PC-3 (cell line): ENCODE data around the gene RGL4. TPM values are rescaled to one million over a fixed set of nuclear protein-coding genes. Genes with fewer than 3 reads are reported as not detected.

Experiments
- ATAC-seq: fragments of 200-7000 bp; cut with Tn5 transposase; 2 replicates; pipeline ENCODE4 v1.9.1; 2020; ENCODE audit warnings: mild to moderate bottlenecking, moderate library complexity
- BruUV-seq: library from RNA; stranded (reverse); fragments of 400-500 nt; replicated peaks from 2 replicates; lab custom pipeline; 2021; lab: Mats Ljungman, UMichigan
- CTCF ChIA-PET: fragments of 300-600 bp; sonication (Branson Sonifier 250); formaldehyde crosslinking; loops from one replicate; lab custom pipeline; 2022; ENCODE audit warnings: antibody characterized with exemption; lab: Charles Lee
- POLR2A ChIA-PET: fragments of 300-600 bp; sonication (Branson Sonifier 250); formaldehyde crosslinking; loops from one replicate; lab custom pipeline; 2022; ENCODE audit warnings: antibody characterized with exemption; ENCODE audit not compliant: unreplicated experiment; lab: Charles Lee
- DNase-seq: peaks from one replicate; pipeline ENCODE4 v3.0.0-alpha.2; 2015
- H2AFZ ChIP-seq: fragments of 300-600 bp; sonication (generic); 2 replicates; pipeline ENCODE4 v1.6.0; 2016; ENCODE audit warnings: antibody characterized with exemption, low read length
- H3F3A ChIP-seq: fragments of 300-600 bp; sonication (generic); one replicate; pipeline ENCODE4 v1.6.0; 2017; ENCODE audit warnings: antibody characterized with exemption, low read length, control low read depth, mild to moderate bottlenecking; ENCODE audit not compliant: unreplicated experiment
- H3K27ac ChIP-seq: fragments of 300-600 bp; sonication (generic); 2 replicates; pipeline ENCODE4 v1.5.1; 2016; ENCODE audit warnings: mild to moderate bottlenecking, low read length
- H3K27me3 ChIP-seq: fragments of 300-600 bp; sonication (generic); 2 replicates; pipeline ENCODE4 v1.6.1; 2016; ENCODE audit warnings: low read length, mixed read lengths
- H3K36me3 ChIP-seq: fragments of 300-600 bp; sonication (generic); 2 replicates; pipeline ENCODE4 v1.6.1; 2016; ENCODE audit warnings: low read depth, mixed run types, low read length, mixed read lengths
- H3K4me1 ChIP-seq: fragments of 300-600 bp; sonication (generic); 2 replicates; pipeline ENCODE4 v1.5.1; 2016; ENCODE audit warnings: low read length; ENCODE audit not compliant: insufficient read depth
- H3K4me2 ChIP-seq: fragments of 300-600 bp; sonication (generic); 2 replicates; pipeline ENCODE4 v1.6.0; 2016; ENCODE audit warnings: low read length
- H3K4me3 ChIP-seq: fragments of 300-600 bp; sonication (generic); 2 replicates; pipeline ENCODE4 v1.5.1; 2016; ENCODE audit warnings: mild to moderate bottlenecking, low read length, mixed read lengths
- H3K79me2 ChIP-seq: fragments of 300-600 bp; sonication (generic); 2 replicates; pipeline ENCODE4 v1.6.1; 2017; ENCODE audit warnings: low read length, mixed read lengths
- H3K9ac ChIP-seq: fragments of 300-600 bp; sonication (generic); 2 replicates; pipeline ENCODE4 v1.6.0; 2016; ENCODE audit warnings: mild to moderate bottlenecking, low read length
- H3K9me2 ChIP-seq: fragments of 300-600 bp; sonication (generic); replicated peaks from 2 replicates; pipeline ENCODE4 v1.6.1; 2016; ENCODE audit warnings: mixed run types, low read length, mixed read lengths
- H3K9me3 ChIP-seq: fragments of 300-600 bp; sonication (generic); 2 replicates; pipeline ENCODE4 v1.6.1; 2016; ENCODE audit warnings: low read length, mixed read lengths
- H4K20me1 ChIP-seq: fragments of 300-600 bp; sonication (generic); 2 replicates; pipeline ENCODE4 v1.6.1; 2016; ENCODE audit warnings: low read length, mixed read lengths
- EZH2 ChIP-seq: fragments of 300-600 bp; sonication (generic); IDR thresholded peaks from one replicate; pipeline ENCODE4 v1.6.1; 2017; ENCODE audit warnings: antibody characterized with exemption, mild to moderate bottlenecking, low read length; ENCODE audit not compliant: unreplicated experiment
- EZH2phosphoT487 ChIP-seq: fragments of 300-600 bp; sonication (generic); IDR thresholded peaks from 2 replicates; pipeline ENCODE4 v1.6.1; 2018; ENCODE audit warnings: mild to moderate bottlenecking, antibody characterized with exemption, low read length, borderline replicate concordance
- intact Hi-C: fragments of 100-400 bp; cut with micrococcal nuclease; formaldehyde crosslinking; loops from 2 replicates; pipeline ENCODE4 v1.9.0; 2023
- total RNA-seq: library from RNA; depleted of rRNA; stranded (reverse); fragments of >200 nt; gene quantifications from 2 replicates; pipeline ENCODE4 v1.2.3, GENCODE V29; 2014
- TF ChIP-seq, protein P1 (sequence below): fragments of 300-600 bp; sonication (generic); conservative IDR thresholded peaks from 2 replicates; pipeline ENCODE4 v1.5.1; 2017; ENCODE audit warnings: antibody characterized with exemption, low read depth, mild to moderate bottlenecking, low read length

The RGL4 gene
- total RNA-seq, 1 experiment from 2014 or later: not detected

DNA sequence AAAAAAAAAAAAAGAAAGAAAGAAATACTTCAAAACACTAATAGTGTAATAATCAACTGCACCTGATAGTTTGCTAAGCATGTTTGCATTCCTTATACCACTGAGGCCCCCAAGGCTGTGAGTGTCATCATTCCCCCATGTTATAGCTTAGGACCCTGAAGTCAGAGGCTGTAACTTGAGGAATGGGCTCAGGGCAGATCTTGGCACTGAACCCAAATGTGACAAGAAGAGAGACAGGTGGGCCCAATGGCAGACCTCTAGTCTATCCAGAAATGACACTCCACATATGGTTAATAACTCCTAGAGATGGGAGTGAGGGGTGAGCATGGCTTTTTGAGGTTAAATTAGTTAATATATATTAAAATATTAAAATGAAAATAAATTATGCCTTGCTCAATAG is 46.9 kb downstream of the RGL4 start:
- DNase-seq (no peak), ATAC-seq (no peak)
- no peaks in the 10 kb centered on the region for H3K9me2 ChIP-seq
- no peak for TF ChIP-seq EZH2
- TF ChIP-seq, protein P1, sequence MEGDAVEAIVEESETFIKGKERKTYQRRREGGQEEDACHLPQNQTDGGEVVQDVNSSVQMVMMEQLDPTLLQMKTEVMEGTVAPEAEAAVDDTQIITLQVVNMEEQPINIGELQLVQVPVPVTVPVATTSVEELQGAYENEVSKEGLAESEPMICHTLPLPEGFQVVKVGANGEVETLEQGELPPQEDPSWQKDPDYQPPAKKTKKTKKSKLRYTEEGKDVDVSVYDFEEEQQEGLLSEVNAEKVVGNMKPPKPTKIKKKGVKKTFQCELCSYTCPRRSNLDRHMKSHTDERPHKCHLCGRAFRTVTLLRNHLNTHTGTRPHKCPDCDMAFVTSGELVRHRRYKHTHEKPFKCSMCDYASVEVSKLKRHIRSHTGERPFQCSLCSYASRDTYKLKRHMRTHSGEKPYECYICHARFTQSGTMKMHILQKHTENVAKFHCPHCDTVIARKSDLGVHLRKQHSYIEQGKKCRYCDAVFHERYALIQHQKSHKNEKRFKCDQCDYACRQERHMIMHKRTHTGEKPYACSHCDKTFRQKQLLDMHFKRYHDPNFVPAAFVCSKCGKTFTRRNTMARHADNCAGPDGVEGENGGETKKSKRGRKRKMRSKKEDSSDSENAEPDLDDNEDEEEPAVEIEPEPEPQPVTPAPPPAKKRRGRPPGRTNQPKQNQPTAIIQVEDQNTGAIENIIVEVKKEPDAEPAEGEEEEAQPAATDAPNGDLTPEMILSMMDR: no peak
- no peak for TF ChIP-seq EZH2phosphoT487
- H4K20me1 ChIP-seq: no peaks in the 10 kb centered on the region
- H3K27ac ChIP-seq: no peak overlapping the region
- no peak overlapping the region for H3K4me3 ChIP-seq
- H3K4me2 ChIP-seq: no peak overlapping the region
- H3K79me2 ChIP-seq: no peaks in the 10 kb centered on the region
- H3K27me3 ChIP-seq: no peaks in the 10 kb centered on the region
- no peak overlapping the region for H3K9ac ChIP-seq
- H2AFZ ChIP-seq: no peak overlapping the region
- no peaks in the 10 kb centered on the region for H3K36me3 ChIP-seq
- ChIA-PET CTCF (no interaction called here), POLR2A (no interaction called here)
- no peaks in the 10 kb centered on the region for H3F3A ChIP-seq
- BruUV-seq: no TSS peak
- no peaks in the 10 kb centered on the region for H3K9me3 ChIP-seq
- H3K4me1 ChIP-seq: no peaks in the 10 kb centered on the region
- intact Hi-C loops: no loop called here

DNA sequence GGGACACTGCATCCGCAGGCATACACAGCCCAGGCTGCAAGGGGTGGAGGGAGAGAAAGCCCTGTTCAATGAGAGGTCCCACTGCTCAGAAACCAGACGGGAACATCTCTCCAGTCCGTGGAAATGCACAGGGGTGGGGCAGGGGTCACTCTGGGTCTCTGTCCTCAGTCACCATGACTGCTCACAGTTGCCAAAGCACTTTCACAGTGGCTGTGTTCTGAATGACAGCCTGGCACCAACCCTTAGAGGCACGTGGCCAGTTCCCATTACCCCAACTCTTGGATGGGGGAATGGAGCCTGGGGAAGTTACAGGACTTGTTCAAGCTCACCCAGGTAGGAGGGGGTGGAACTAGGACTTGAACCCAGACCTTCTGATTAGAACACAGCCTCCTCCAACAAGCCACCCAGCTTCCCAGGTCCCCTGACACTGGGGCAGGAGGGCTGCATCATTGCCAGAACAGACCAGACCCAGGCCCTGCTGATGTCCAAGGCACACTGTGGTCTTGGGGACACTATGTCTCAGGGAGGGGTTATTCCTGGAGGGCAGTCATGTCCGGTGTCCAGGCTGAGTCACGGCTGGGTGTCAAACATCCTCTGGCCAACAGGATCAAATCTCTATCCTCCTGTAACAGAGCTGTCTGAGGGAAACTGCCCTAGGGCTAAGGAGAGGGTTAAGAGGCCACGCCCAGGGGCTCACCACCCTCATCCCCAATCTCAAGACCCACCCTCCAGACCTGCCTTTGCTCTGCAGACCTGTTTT is 51.9 kb downstream of the RGL4 start:
- ATAC-seq: no peak
- no peak overlapping the region for H3K4me3 ChIP-seq
- no peak overlapping the region for H3K9ac ChIP-seq
- H3K27me3 ChIP-seq: no peaks in the 10 kb centered on the region
- no peaks in the 10 kb centered on the region for H3K4me1 ChIP-seq
- H3K79me2 ChIP-seq: no peaks in the 10 kb centered on the region
- TF ChIP-seq EZH2phosphoT487: no peak
- TF ChIP-seq, protein P1: no peak
- TF ChIP-seq EZH2: no peak
- BruUV-seq: no TSS peak
- intact Hi-C loops: no loop called here
- H2AFZ ChIP-seq: no peak overlapping the region
- no peaks in the 10 kb centered on the region for H3F3A ChIP-seq
- no peak for DNase-seq
- no peaks in the 10 kb centered on the region for H3K9me3 ChIP-seq
- H4K20me1 ChIP-seq: no peaks in the 10 kb centered on the region
- no peak overlapping the region for H3K4me2 ChIP-seq
- H3K27ac ChIP-seq: no peak overlapping the region
- CTCF ChIA-PET: no interaction called here
- POLR2A ChIA-PET: no interaction called here
- no peaks in the 10 kb centered on the region for H3K9me2 ChIP-seq
- H3K36me3 ChIP-seq: peaks cover 4% of the 10 kb centered on the region; the same call in 1 of the 2 replicates

DNA sequence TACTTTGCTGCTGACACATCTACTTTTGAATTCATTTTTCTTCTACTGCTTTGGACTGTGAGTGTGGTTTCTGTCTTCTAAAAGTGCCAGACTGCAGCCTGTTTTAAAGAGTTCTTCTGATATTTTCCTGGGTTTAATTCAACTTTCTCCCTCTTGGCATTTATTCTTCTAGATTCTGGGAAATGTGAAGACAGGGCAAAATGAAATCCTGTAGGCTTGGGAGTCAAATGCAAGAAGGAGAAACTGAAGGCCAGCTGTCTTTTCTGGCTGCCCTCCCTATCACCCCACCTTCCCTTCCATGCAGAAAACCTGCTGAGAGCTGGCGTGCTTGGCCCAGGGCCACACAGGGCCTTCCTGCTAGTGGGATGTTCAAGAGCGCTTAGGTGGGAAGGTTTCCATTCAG is 52.5 kb downstream of the RGL4 start:
- ATAC-seq (no peak), DNase-seq (no peak)
- Histone ChIP-seq H3K79me2 (no peaks in the 10 kb centered on the region), H4K20me1 (no peaks in the 10 kb centered on the region), H3K4me2 (no peak overlapping the region), H3K4me3 (no peak overlapping the region), H3K9me3 (no peaks in the 10 kb centered on the region), H3K36me3 (peaks cover 4% of the 10 kb centered on the region; the same call in 1 of the 2 replicates), H3K9me2 (no peaks in the 10 kb centered on the region), H3K9ac (no peak overlapping the region), H3F3A (no peaks in the 10 kb centered on the region), H2AFZ (no peak overlapping the region), H3K27ac (no peak overlapping the region), H3K27me3 (no peaks in the 10 kb centered on the region), H3K4me1 (no peaks in the 10 kb centered on the region)
- intact Hi-C loops: no loop called here
- BruUV-seq: no TSS peak
- TF ChIP-seq, protein P1: no peak
- no peak for TF ChIP-seq EZH2phosphoT487
- no peak for TF ChIP-seq EZH2
- CTCF ChIA-PET: no interaction called here
- POLR2A ChIA-PET: no interaction called here
